ENCODE results near the gene PAPLN.

The PAPLN gene

GRCh38 chr14:73255005-73255400 lies 17.7 kb downstream of the PAPLN start:
- no peak for TF ChIP-seq CTCF (IDR thresholded peaks at IDR 0.05; ENCODE audit: insufficient read depth, missing control alignments)
- no peak for DNase-seq (ENCODE audit: insufficient read length, low spot score)
- FAIRE-seq: no peak

GRCh38 chr14:73255693-73256225 lies 18.5 kb downstream of the PAPLN start:
- FAIRE-seq (no peak), DNase-seq (ENCODE audit: insufficient read length, low spot score) (no peak)
- TF ChIP-seq CTCF (IDR thresholded peaks at IDR 0.05; ENCODE audit: insufficient read depth, missing control alignments): no peak

GRCh38 chr14:73258076-73258475 lies 20.8 kb downstream of the PAPLN start:
- FAIRE-seq: no peak
- DNase-seq (ENCODE audit: insufficient read length, low spot score): no peak
- TF ChIP-seq CTCF (IDR thresholded peaks at IDR 0.05; ENCODE audit: insufficient read depth, missing control alignments): no peak

GRCh38 chr14:73258845-73259611 lies 21.7 kb downstream of the PAPLN start:
- DNase-seq (ENCODE audit: insufficient read length, low spot score) (no peak), FAIRE-seq (no peak)
- no peak for TF ChIP-seq CTCF (IDR thresholded peaks at IDR 0.05; ENCODE audit: insufficient read depth, missing control alignments)

- TF ChIP-seq CTCF (IDR thresholded peaks at IDR 0.05; ENCODE audit: insufficient read depth, missing control alignments): no peak
- no peak for FAIRE-seq
- DNase-seq (ENCODE audit: insufficient read length, low spot score): no peak
Observed at GRCh38 chr14:73259837-73260236, 22.5 kb downstream of the PAPLN start.

- DNase-seq (ENCODE audit: insufficient read length, low spot score) (no peak), FAIRE-seq (no peak)
- TF ChIP-seq CTCF (IDR thresholded peaks at IDR 0.05; ENCODE audit: insufficient read depth, missing control alignments): no peak
Observed at GRCh38 chr14:73260574-73260973, 23.3 kb downstream of the PAPLN start.

- FAIRE-seq (no peak), DNase-seq (ENCODE audit: insufficient read length, low spot score) (no peak)
- no peak for TF ChIP-seq CTCF (IDR thresholded peaks at IDR 0.05; ENCODE audit: insufficient read depth, missing control alignments)
Observed at GRCh38 chr14:73261075-73261474, 23.8 kb downstream of the PAPLN start.

Measured in D721Med (cell line).